ENCODE measurements around the gene APOL4. TPM values are rescaled to one million over a fixed set of nuclear protein-coding genes. Genes with fewer than 3 reads are reported as not detected.

APOL4 gene
- total and polyA plus RNA-seq, 4 donors = 5.9 to 15.9 (median 9.1) TPM

GRCh38 chr22:36183446-36183845 is 18.2 kb downstream of the APOL4 start:
- DNase-seq = no peak
- Histone ChIP-seq H3K36me3 (ENCODE audit: control insufficient read depth in 4 of 4, insufficient read depth in 4 of 4, low read length in 4 of 4) (no peaks in the 10 kb centered on the region), H3K4me3 (no peak overlapping the region), H3K27me3 (ENCODE audit: control insufficient read depth in 3 of 3, insufficient read depth in 3 of 3, low read length in 2 of 3) (no peaks in the 10 kb centered on the region), H3K9me3 (ENCODE audit: control insufficient read depth in 4 of 4, insufficient read depth in 3 of 4, low read length in 3 of 4) (no peaks in the 10 kb centered on the region), H3K9ac (ENCODE audit: insufficient read depth in 1 of 2, low read length in 2 of 2) (no peak overlapping the region), H3K4me1 (ENCODE audit: control insufficient read depth in 5 of 5, insufficient read depth in 5 of 5, low read length in 5 of 5) (peaks cover 0 to 2% (median 0%) of the 10 kb centered on the region in 5 donors), H3K27ac (ENCODE audit: low read depth in 1 of 2, low read length in 1 of 2) (no peak overlapping the region)
- no peak for TF ChIP-seq CTCF (IDR thresholded peaks at IDR 0.05; ENCODE audit: control extremely low read depth, extremely low read depth)
- ATAC-seq (ENCODE audit: insufficient read depth, low FRiP score) = no peak
- WGBS, 2 donors = 93 to 95% methylated on average over 7 of the region's 7 CpGs

DNA sequence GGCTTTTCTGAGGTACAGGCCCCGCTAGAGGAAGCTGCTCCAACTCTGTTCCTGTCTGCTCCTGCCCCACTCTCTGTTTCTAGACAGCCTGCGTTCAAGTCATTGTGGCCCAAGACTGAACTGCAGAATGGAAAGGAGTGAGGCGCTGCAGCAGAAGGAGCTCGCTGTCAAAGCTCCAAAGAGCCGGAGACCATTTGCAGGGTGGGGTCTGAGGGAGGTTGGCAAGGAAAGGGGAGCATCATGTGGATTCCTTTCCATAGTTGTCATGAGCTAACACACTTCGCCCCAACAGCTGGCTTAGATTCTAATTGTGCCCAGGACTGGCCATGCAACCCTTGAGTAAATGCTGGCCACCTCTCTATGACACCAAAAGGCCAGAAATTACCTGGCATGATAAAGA is 18.8 kb downstream of the APOL4 start:
- TF ChIP-seq CTCF (IDR thresholded peaks at IDR 0.05; ENCODE audit: control extremely low read depth, extremely low read depth) = no peak
- no peaks in the 10 kb centered on the region for H3K9me3 ChIP-seq (ENCODE audit: control insufficient read depth in 4 of 4, insufficient read depth in 3 of 4, low read length in 3 of 4)
- no peak for DNase-seq
- ATAC-seq (ENCODE audit: insufficient read depth, low FRiP score) = no peak
- no peak overlapping the region for H3K9ac ChIP-seq (ENCODE audit: insufficient read depth in 1 of 2, low read length in 2 of 2)
- H3K27ac ChIP-seq (ENCODE audit: low read depth in 1 of 2, low read length in 1 of 2) = no peak overlapping the region
- H3K4me1 ChIP-seq (ENCODE audit: control insufficient read depth in 5 of 5, insufficient read depth in 5 of 5, low read length in 5 of 5) = peaks cover 0 to 2% (median 0%) of the 10 kb centered on the region in 5 donors
- H3K36me3 ChIP-seq (ENCODE audit: control insufficient read depth in 4 of 4, insufficient read depth in 4 of 4, low read length in 4 of 4) = no peaks in the 10 kb centered on the region
- 95 to 99% methylated on average over 6 of the region's 6 CpGs for WGBS, 2 donors
- no peak overlapping the region for H3K4me3 ChIP-seq
- no peaks in the 10 kb centered on the region for H3K27me3 ChIP-seq (ENCODE audit: control insufficient read depth in 3 of 3, insufficient read depth in 3 of 3, low read length in 2 of 3)

DNA sequence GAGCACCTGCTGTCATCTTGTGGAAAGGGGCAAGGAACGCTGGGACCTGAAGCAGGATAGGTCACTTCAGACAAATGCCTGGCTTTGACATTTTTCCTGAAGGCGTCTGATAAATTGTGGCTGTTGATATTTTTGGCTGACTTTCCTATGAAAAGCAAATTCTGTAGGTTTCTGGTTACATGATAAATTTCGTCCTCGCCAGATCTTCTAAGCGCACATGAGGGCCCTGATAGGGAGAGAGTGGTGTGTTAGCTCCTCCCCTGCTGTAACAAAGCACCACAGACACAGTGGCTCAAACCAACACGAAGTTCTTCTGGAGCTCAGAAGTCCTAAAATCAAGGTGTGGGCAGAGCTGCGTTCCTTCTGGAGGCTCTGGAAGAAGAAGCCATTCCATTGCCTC is 19.6 kb downstream of the APOL4 start:
- H3K4me3 ChIP-seq = no peak overlapping the region
- no peak for TF ChIP-seq CTCF (IDR thresholded peaks at IDR 0.05; ENCODE audit: control extremely low read depth, extremely low read depth)
- DNase-seq = no peak
- ATAC-seq (ENCODE audit: insufficient read depth, low FRiP score) = no peak
- no peaks in the 10 kb centered on the region for H3K27me3 ChIP-seq (ENCODE audit: control insufficient read depth in 3 of 3, insufficient read depth in 3 of 3, low read length in 2 of 3)
- 83 to 88% methylated on average over 7 of the region's 7 CpGs for WGBS, 2 donors
- peaks cover 0 to 2% (median 0%) of the 10 kb centered on the region in 5 donors for H3K4me1 ChIP-seq (ENCODE audit: control insufficient read depth in 5 of 5, insufficient read depth in 5 of 5, low read length in 5 of 5)
- H3K9me3 ChIP-seq (ENCODE audit: control insufficient read depth in 4 of 4, insufficient read depth in 3 of 4, low read length in 3 of 4) = no peaks in the 10 kb centered on the region
- no peak overlapping the region for H3K27ac ChIP-seq (ENCODE audit: low read depth in 1 of 2, low read length in 1 of 2)
- H3K36me3 ChIP-seq (ENCODE audit: control insufficient read depth in 4 of 4, insufficient read depth in 4 of 4, low read length in 4 of 4) = no peaks in the 10 kb centered on the region
- H3K9ac ChIP-seq (ENCODE audit: insufficient read depth in 1 of 2, low read length in 2 of 2) = no peak overlapping the region

GRCh38 chr22:36180928-36181327 is 20.7 kb downstream of the APOL4 start:
- no peak overlapping the region for H3K27ac ChIP-seq (ENCODE audit: low read depth in 1 of 2, low read length in 1 of 2)
- H3K36me3 ChIP-seq (ENCODE audit: control insufficient read depth in 4 of 4, insufficient read depth in 4 of 4, low read length in 4 of 4) = no peaks in the 10 kb centered on the region
- H3K4me3 ChIP-seq = no peak overlapping the region
- 86 to 96% methylated on average over 6 of the region's 6 CpGs for WGBS, 2 donors
- no peaks in the 10 kb centered on the region for H3K27me3 ChIP-seq (ENCODE audit: control insufficient read depth in 3 of 3, insufficient read depth in 3 of 3, low read length in 2 of 3)
- H3K4me1 ChIP-seq (ENCODE audit: control insufficient read depth in 5 of 5, insufficient read depth in 5 of 5, low read length in 5 of 5) = peaks cover 0 to 2% (median 0%) of the 10 kb centered on the region in 5 donors
- no peak for DNase-seq
- ATAC-seq (ENCODE audit: insufficient read depth, low FRiP score) = no peak
- no peaks in the 10 kb centered on the region for H3K9me3 ChIP-seq (ENCODE audit: control insufficient read depth in 4 of 4, insufficient read depth in 3 of 4, low read length in 3 of 4)
- no peak overlapping the region for H3K9ac ChIP-seq (ENCODE audit: insufficient read depth in 1 of 2, low read length in 2 of 2)
- TF ChIP-seq CTCF (IDR thresholded peaks at IDR 0.05; ENCODE audit: control extremely low read depth, extremely low read depth) = no peak
